Activated CD4-positive, alpha-beta T cell treated with anti-CD3 and anti-CD28 coated beads, Interleukin-2, amount 10 ng/mL, durations not matched to agents 7 days and 5 days (primary cell): ENCODE measurements around the gene TCF7. TPM values are rescaled to one million over a fixed set of nuclear protein-coding genes. Genes with fewer than 3 reads are reported as not detected.

ENCODE experiments used
- CTCF ChIA-PET: fragments of 350-600 bp; sonication (Branson Sonifier 250); formaldehyde crosslinking; loops from one replicate; lab custom pipeline; 2021; ENCODE audit warnings: antibody characterized with exemption; lab: Charles Lee
- POLR2A ChIA-PET: fragments of 350-600 bp; sonication (Branson Sonifier 250); formaldehyde crosslinking; loops from one replicate; lab custom pipeline; 2021; ENCODE audit warnings: antibody characterized with exemption; lab: Charles Lee
- DNase-seq: peaks from one replicate; pipeline ENCODE4 v3.0.0-alpha.2; 2020
- H3K27ac Mint-ChIP-seq: one replicate; pipeline ENCODE4 v1.8.0; 2021; ENCODE audit warnings: mild to moderate bottlenecking, moderate library complexity, mixed read lengths
- H3K27me3 Mint-ChIP-seq: one replicate; pipeline ENCODE4 v1.8.0; 2021; ENCODE audit warnings: mixed read lengths
- H3K36me3 Mint-ChIP-seq: one replicate; pipeline ENCODE4 v1.8.0; 2021; ENCODE audit warnings: low read depth, mixed read lengths
- H3K4me1 Mint-ChIP-seq: one replicate; pipeline ENCODE4 v1.8.0; 2021; ENCODE audit warnings: mixed read lengths
- H3K4me3 Mint-ChIP-seq: one replicate; pipeline ENCODE4 v1.8.0; 2021; ENCODE audit warnings: mild to moderate bottlenecking, moderate library complexity, mixed read lengths
- H3K9me3 Mint-ChIP-seq: one replicate; pipeline ENCODE4 v1.8.0; 2021; ENCODE audit warnings: mixed read lengths
- total RNA-seq, 2 experiments: library from RNA; stranded (reverse); gene quantifications; one replicate each; pipeline ENCODE4 v1.2.3, GENCODE V29; 2021

TCF7 gene
- total RNA-seq, 2 experiments from 2014 or later, result 271 to 283 TPM

DNA sequence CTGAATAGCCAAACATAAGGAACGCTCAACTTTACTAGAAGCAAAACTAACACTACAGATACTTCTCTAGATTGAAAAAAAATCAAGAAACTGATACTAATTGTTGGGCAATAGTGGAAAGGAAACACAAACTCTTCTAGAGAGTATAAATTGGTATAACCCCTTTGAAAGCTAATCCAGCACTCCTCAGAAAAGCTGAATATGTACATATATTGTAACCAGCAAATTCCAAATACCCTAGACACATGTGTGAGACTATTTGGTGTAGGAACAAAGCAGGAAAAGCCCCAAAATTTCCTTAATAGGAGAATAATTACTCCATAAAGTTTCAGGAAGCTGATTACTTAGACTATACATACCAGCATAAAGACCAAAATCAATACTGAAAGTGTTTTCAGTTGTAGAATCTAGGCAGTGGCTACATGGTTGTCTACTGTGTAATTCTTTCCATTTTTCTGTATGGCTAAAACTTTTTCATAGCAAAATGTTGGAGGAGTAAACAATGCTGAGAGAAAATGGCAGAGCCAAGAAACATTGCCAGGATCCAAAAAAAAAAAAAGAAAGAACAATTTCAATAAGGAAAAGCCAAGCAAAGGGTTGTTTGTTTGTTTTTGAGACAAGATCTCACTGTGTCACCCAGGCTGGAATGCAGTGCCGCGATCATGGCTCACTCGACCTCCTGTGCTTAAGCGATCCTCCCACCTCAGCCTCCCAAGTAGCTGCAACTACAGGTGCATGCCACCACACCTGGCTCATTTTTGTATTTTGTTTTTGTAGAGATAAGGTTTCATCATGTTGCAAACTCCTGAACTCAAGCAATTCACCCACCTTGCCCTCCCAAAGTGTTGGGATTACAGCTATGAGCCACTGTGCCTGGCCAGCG lies 47.3 kb downstream of the TCF7 start:
- H3K4me3 Mint-ChIP-seq, result no peak overlapping the region
- CTCF ChIA-PET, result interaction anchor here (0.6 to 2.6 kb wide), 4 partner anchors 21 to 122 kb away, joined by 3 to 8 read pairs (median 4); no protein-coding TSS in a partner anchor
- peaks cover 4% of the 10 kb centered on the region for H3K9me3 Mint-ChIP-seq
- no peaks in the 10 kb centered on the region for H3K27me3 Mint-ChIP-seq
- DNase-seq, result no peak
- H3K4me1 Mint-ChIP-seq, result peaks cover 16% of the 10 kb centered on the region
- POLR2A ChIA-PET, result no interaction called here
- H3K36me3 Mint-ChIP-seq, result peaks cover 64% of the 10 kb centered on the region
- H3K27ac Mint-ChIP-seq, result no peak overlapping the region

GRCh38 chr5:134162592-134162991 lies 48.1 kb downstream of the TCF7 start:
- no peak for DNase-seq
- Mint-ChIP-seq H3K4me3 (no peak overlapping the region), H3K9me3 (peaks cover 4% of the 10 kb centered on the region), H3K36me3 (peaks cover 66% of the 10 kb centered on the region), H3K27ac (no peak overlapping the region), H3K4me1 (peaks cover 16% of the 10 kb centered on the region), H3K27me3 (no peaks in the 10 kb centered on the region)
- ChIA-PET POLR2A (no interaction called here), CTCF (interaction anchor here (1.2 to 2.6 kb wide), 3 partner anchors 21 to 123 kb away, joined by 3 to 8 read pairs (median 5); no protein-coding TSS in a partner anchor)

- CTCF ChIA-PET, result interaction anchor here (1.2 kb wide), 1 partner anchor 127 kb away, joined by 3 read pairs; no protein-coding TSS in a partner anchor
- POLR2A ChIA-PET, result no interaction called here
- H3K27ac Mint-ChIP-seq, result peak overlapping the region; percentile 55
- peaks cover 50% of the 10 kb centered on the region for H3K36me3 Mint-ChIP-seq
- H3K4me1 Mint-ChIP-seq, result peaks cover 40% of the 10 kb centered on the region
- no peak overlapping the region for H3K4me3 Mint-ChIP-seq
- no peak for DNase-seq
- H3K9me3 Mint-ChIP-seq, result no peaks in the 10 kb centered on the region
- no peaks in the 10 kb centered on the region for H3K27me3 Mint-ChIP-seq
These were observed 57.5 kb downstream of the TCF7 start for GRCh38 chr5:134171972-134172371.

- Mint-ChIP-seq H3K9me3 (no peaks in the 10 kb centered on the region), H3K4me3 (peak overlapping the region; percentile 97), H3K27me3 (no peaks in the 10 kb centered on the region), H3K4me1 (peaks cover 37% of the 10 kb centered on the region), H3K27ac (peak overlapping the region; percentile 99), H3K36me3 (peaks cover 36% of the 10 kb centered on the region)
- DNase-seq, result no peak
- ChIA-PET POLR2A (interaction anchor here (0.6 kb wide), 1 partner anchor 356 kb away, joined by 3 read pairs; no protein-coding TSS in a partner anchor), CTCF (no interaction called here)
These were observed 60.7 kb downstream of the TCF7 start for GRCh38 chr5:134174841-134175839.

DNA sequence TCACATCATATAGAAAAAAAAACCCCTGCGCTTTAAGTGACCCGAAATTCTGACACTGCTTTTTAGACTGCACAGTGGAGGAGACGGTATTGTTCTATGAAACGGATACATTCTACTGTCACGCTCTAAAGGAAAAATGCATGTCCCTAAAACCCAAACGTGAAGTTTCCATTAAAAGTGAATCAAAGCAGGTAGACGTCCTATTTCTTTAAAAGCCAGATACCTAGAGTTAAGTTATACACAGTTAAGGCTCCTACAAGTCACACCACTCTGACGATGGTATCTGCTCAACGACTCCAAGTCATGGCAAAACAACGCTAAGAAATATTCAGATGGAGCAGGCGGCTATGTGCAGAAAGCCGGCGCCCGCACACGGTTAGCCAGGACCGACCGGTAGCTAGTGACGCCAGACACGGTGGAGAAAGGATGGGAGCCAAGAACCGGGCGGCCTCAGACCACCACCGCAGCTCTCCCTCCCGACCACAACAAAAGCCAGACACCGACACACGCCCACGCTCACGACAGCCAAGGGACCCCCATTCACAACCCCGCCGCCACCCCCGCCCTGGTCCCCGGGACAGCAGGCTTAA lies 61.5 kb downstream of the TCF7 start:
- peak overlapping the region; percentile 99 for H3K27ac Mint-ChIP-seq
- DNase-seq, result peak; percentile 46
- H3K9me3 Mint-ChIP-seq, result no peaks in the 10 kb centered on the region
- POLR2A ChIA-PET, result interaction anchor here (0.7 kb wide), 1 partner anchor 47 kb away, joined by 4 read pairs; no protein-coding TSS in a partner anchor
- H3K4me1 Mint-ChIP-seq, result peaks cover 36% of the 10 kb centered on the region
- no peaks in the 10 kb centered on the region for H3K27me3 Mint-ChIP-seq
- peak overlapping the region; percentile 97 for H3K4me3 Mint-ChIP-seq
- CTCF ChIA-PET, result interaction anchor here (0.6 to 1.7 kb wide), 3 partner anchors 136 to 412 kb away, joined by 3 to 5 read pairs (median 4); no protein-coding TSS in a partner anchor
- peaks cover 28% of the 10 kb centered on the region for H3K36me3 Mint-ChIP-seq

DNA sequence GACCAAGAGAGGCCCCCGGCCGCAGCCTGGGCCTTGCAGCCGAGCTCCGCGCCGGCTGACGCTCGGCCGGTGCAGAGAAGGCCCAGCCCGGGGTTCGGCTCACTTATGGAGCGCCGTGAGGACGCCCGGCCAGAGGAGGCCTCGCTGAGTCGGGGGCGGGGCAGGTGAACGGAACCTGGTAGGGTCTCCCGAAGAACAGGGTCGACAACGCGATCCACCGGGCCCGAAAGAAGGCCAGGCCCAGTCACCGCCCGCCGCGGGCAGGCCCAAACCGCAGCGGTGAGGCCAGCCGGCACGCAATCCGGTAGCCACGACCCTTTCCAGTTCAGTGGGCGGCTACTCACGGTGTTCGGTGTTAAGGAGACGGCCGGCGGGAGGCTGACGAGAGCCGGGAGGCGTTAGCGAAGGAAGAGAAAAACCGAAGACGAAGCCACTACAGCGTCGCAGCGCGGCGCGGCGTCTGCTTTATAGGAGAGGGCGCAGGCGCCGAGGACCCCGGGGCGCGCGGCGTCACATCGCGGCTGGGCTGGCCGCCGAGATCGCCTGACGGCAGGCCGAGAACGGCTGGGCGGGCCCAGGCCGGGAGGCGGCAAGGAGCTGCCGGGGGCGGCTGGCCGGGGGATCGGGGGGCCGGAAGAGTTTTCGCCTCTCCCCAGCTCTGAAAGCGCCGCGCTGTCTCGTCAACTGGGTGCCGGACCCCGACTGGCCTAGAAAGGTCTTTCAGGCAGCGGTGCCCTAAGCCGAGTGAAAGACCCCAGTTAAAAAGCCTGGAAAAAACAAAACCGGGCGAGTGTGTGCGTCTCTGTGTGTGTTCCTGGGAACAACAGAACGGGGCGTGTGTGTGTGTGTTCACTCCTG lies 62.3 kb downstream of the TCF7 start, which contains the start of gene SKP1:
Gene SKP1, minus strand, starts transcription at position 440 of the 858 bp plus-strand sequence. CDS start 2,928 bp downstream, outside the sequence.
- DNase-seq, result peak; percentile 84
- Mint-ChIP-seq H3K4me3 (peak within 1 kb of the TSS; percentile 97), H3K36me3 (peaks cover 21% of the 10 kb centered on the region), H3K27me3 (no peaks in the 10 kb centered on the region), H3K27ac (peak within 1 kb of the TSS; percentile 99), H3K9me3 (no peaks in the 10 kb centered on the region), H3K4me1 (peaks cover 30% of the 10 kb centered on the region)
- POLR2A ChIA-PET, result interaction anchor here (0.6 to 1.1 kb wide), 3 partner anchors 48 to 380 kb away, joined by 3 to 4 read pairs (median 3); no protein-coding TSS in a partner anchor
- CTCF ChIA-PET, result interaction anchor here (0.6 to 1.7 kb wide), 7 partner anchors 10 to 562 kb away, joined by 3 to 6 read pairs (median 4); partner anchors contain the start of gene CAMLG

DNA sequence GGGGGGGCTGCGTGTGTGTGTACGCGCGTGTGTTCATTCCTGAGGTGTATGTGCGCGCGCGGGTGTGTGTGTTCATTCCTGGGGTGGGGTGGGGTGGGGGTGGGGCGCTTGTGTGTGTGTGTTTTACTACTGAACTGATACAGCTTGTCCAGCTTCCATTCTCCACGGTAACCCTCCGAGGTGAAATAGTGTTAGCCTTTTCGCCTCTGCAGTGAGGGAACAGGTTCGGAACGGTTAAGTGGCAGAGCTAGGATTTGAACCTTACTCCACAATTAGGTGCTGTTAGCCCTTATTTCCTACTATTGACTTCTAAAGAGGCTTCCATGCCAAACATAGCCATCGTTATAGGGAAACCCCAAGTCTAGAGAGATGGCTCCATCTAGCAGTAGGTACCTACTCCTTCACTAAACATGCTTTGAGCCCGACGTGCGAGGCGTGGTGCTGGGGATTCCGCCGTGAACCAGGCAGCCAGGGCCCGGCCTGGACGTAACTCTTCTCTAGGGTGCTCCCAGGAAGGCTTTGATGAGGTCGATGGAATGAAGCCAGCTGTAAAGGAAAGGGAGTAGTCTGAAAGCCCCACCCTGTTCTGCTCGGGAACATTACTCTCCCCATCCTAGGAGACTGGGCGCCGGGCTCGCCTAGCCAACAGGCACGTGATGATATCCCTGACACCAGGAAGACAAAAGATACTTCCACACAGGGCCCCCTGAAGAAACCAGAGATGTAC lies 63.1 kb downstream of the TCF7 start:
- Mint-ChIP-seq H3K4me1 (peaks cover 24% of the 10 kb centered on the region), H3K27me3 (peaks cover 2% of the 10 kb centered on the region), H3K27ac (peak overlapping the region; percentile 99), H3K36me3 (peaks cover 14% of the 10 kb centered on the region), H3K4me3 (peak overlapping the region; percentile 97), H3K9me3 (no peaks in the 10 kb centered on the region)
- ChIA-PET CTCF (interaction anchor here (0.5 to 1.7 kb wide), 8 partner anchors 9 to 561 kb away, joined by 3 to 6 read pairs (median 4); partner anchors contain the start of gene CAMLG), POLR2A (interaction anchor here (0.6 to 1.1 kb wide), 2 partner anchors 47 to 379 kb away, joined by 3 read pairs; no protein-coding TSS in a partner anchor)
- DNase-seq, result no peak

- H3K4me1 Mint-ChIP-seq, result peaks cover 24% of the 10 kb centered on the region
- ChIA-PET POLR2A (no interaction called here), CTCF (interaction anchor here (0.5 to 1.6 kb wide), 4 partner anchors 8 to 560 kb away, joined by 3 to 5 read pairs (median 4); partner anchors contain the start of gene CAMLG)
- H3K36me3 Mint-ChIP-seq, result peaks cover 11% of the 10 kb centered on the region
- peak overlapping the region; percentile 99 for H3K27ac Mint-ChIP-seq
- H3K27me3 Mint-ChIP-seq, result peaks cover 2% of the 10 kb centered on the region
- no peaks in the 10 kb centered on the region for H3K9me3 Mint-ChIP-seq
- DNase-seq, result no peak
- peak overlapping the region; percentile 97 for H3K4me3 Mint-ChIP-seq
These were observed 63.6 kb downstream of the TCF7 start for GRCh38 chr5:134178096-134178419.

DNA sequence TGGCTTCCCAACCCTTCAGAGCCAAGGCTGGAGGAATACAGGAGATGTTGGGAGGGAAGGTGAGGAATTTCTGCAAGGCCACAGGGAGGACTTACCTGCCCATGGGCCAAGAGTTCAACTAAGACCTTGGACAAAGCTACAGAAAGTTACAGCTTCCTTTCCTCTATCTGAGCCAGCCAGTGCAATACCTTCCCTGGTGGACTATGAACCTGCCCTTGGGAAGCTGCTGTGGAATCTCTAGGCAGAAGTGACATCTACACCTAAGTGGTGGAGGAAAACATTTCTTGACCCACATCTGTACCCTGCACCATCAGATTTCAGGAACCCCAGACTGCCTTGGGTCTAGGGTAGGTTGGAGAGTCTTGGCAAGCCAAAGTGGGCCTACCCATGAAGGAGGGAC lies 69.0 kb downstream of the TCF7 start:
- CTCF ChIA-PET, result interaction anchor here (0.6 to 1.8 kb wide), 9 partner anchors 19 to 293 kb away, joined by 3 to 7 read pairs (median 3); partner anchors contain the start of gene PPP2CA
- Mint-ChIP-seq H3K27me3 (peaks cover 2% of the 10 kb centered on the region), H3K9me3 (no peaks in the 10 kb centered on the region), H3K27ac (no peak overlapping the region), H3K4me1 (no peaks in the 10 kb centered on the region), H3K4me3 (no peak overlapping the region), H3K36me3 (no peaks in the 10 kb centered on the region)
- POLR2A ChIA-PET, result no interaction called here
- DNase-seq, result no peak
